H1 (cell line): ENCODE data around the gene CRHR2. TPM values are rescaled to one million over a fixed set of nuclear protein-coding genes. Genes with fewer than 3 reads are reported as not detected.

Source experiments
- CTCF ChIA-PET: fragments of 300-600 bp; sonication (Branson Sonifier 250); formaldehyde crosslinking; loops from one replicate; lab custom pipeline; 2021; ENCODE audit not compliant: partially characterized antibody; lab: Charles Lee
- POLR2A ChIA-PET: fragments of 300-600 bp; sonication (Branson Sonifier 250); formaldehyde crosslinking; loops from one replicate; lab custom pipeline; 2021; ENCODE audit warnings: inconsistent platforms; ENCODE audit not compliant: partially characterized antibody; lab: Charles Lee
- DNase-seq, 2 experiments: peaks; one replicate each; pipeline versions ENCODE4 v3.0.0 to v3.0.0-alpha.2; 2010 to 2022; ENCODE audit warnings: low spot score in 2 of 2, low read depth in 1 of 2, mixed read lengths in 1 of 2
- FAIRE-seq: peaks from 2 replicates; lab custom pipeline; 2011; peaks lifted over from hg19 to GRCh38; lab: Jason Lieb, UNC
- H2AFZ ChIP-seq: 2 replicates; pipeline ENCODE4 v1.8.1; 2012; ENCODE audit warnings: low read length, inconsistent platforms
- H2AK5ac ChIP-seq: 2 replicates; pipeline ENCODE4 v1.6.1; 2013; ENCODE audit warnings: low read depth, low read length
- H2BK120ac ChIP-seq: replicated peaks from 2 replicates; pipeline ENCODE3; 2013; ENCODE audit warnings: low read depth, low read length, inconsistent platforms
- H2BK12ac ChIP-seq: 2 replicates; pipeline ENCODE4 v1.6.1; 2013; ENCODE audit warnings: low read depth, low read length
- H2BK15ac ChIP-seq: 2 replicates; pipeline ENCODE4 v1.6.1; 2013; ENCODE audit warnings: low read length
- H2BK20ac ChIP-seq: 2 replicates; pipeline ENCODE4 v1.6.1; 2013; ENCODE audit warnings: low read length
- H2BK5ac ChIP-seq: 2 replicates; pipeline ENCODE4 v1.6.1; 2013; ENCODE audit warnings: low read depth, low read length
- H3K14ac ChIP-seq: 2 replicates; pipeline ENCODE4 v1.6.1; 2013; ENCODE audit warnings: inconsistent platforms; ENCODE audit not compliant: insufficient read length
- H3K18ac ChIP-seq: 2 replicates; pipeline ENCODE4 v1.6.1; 2013; ENCODE audit warnings: low read length; ENCODE audit errors: extremely low read depth
- H3K23ac ChIP-seq: 2 replicates; pipeline ENCODE4 v1.6.1; 2013; ENCODE audit warnings: inconsistent platforms; ENCODE audit not compliant: insufficient read length
- H3K23me2 ChIP-seq: 2 replicates; pipeline ENCODE4 v1.6.1; 2013; ENCODE audit warnings: low read depth, low read length
- H3K27ac ChIP-seq: 2 replicates; pipeline ENCODE4 v1.6.1; 2011; ENCODE audit warnings: low read depth, low read length, inconsistent platforms
- H3K27me3 ChIP-seq, 4 experiments: replicated peaks in 1 of 4; 1 replicate in 1 of 4; 2 replicates in 3 of 4; pipeline versions ENCODE4 v1.6.1 to v1.8.1; 2011 to 2013; ENCODE audit warnings: low read length in 3 of 4, mild to moderate bottlenecking in 3 of 4, inconsistent platforms in 2 of 4, mixed read lengths in 2 of 4, moderate library complexity in 1 of 4; ENCODE audit not compliant: control insufficient read depth in 3 of 4, insufficient read depth in 3 of 4; ENCODE audit errors: extremely low read depth in 1 of 4
- H3K36me3 ChIP-seq, 4 experiments: 2 replicates each; pipeline versions ENCODE4 v1.6.1 to v1.8.1; 2011 to 2013; ENCODE audit warnings: mild to moderate bottlenecking in 4 of 4, low read length in 3 of 4, moderate library complexity in 2 of 4, control low read depth in 1 of 4, inconsistent platforms in 1 of 4; ENCODE audit not compliant: insufficient read depth in 4 of 4, control insufficient read depth in 2 of 4
- H3K4ac ChIP-seq: replicated peaks from 2 replicates; pipeline ENCODE3; 2013; ENCODE audit warnings: low read length, low read depth, mixed read lengths, inconsistent platforms; ENCODE audit not compliant: insufficient read length
- H3K4me1 ChIP-seq, 4 experiments: replicated peaks in 1 of 4; 1 replicate in 1 of 4; 2 replicates in 3 of 4; pipeline versions ENCODE4 v1.6.1 to v1.8.1; 2011 to 2013; ENCODE audit warnings: low read length in 3 of 4, inconsistent platforms in 2 of 4, mixed read lengths in 1 of 4; ENCODE audit not compliant: insufficient read depth in 4 of 4, control insufficient read depth in 3 of 4
- H3K4me2 ChIP-seq, 2 experiments: 2 replicates each; pipeline versions ENCODE4 v1.6.1 to v1.8.1; 2011 to 2013; ENCODE audit warnings: low read depth in 2 of 2, low read length in 2 of 2, control low read depth in 1 of 2, inconsistent platforms in 1 of 2, mild to moderate bottlenecking in 1 of 2; ENCODE audit not compliant: insufficient read depth in 1 of 2
- H3K4me3 ChIP-seq, 4 experiments: fragments of 200-600, 300-600 bp in 1 of 4; sonication (generic), shearing (Covaris generic), sonication (Bioruptor Twin) in 1 of 4; 2 replicates each; pipeline versions ENCODE4 v1.5.1 to v1.8.1; 2011 to 2016; ENCODE audit warnings: low read length in 4 of 4, low read depth in 3 of 4, control low read depth in 2 of 4, inconsistent platforms in 2 of 4, mild to moderate bottlenecking in 2 of 4, mixed read lengths in 1 of 4, moderate library complexity in 1 of 4; ENCODE audit not compliant: insufficient read depth in 2 of 4; ENCODE audit errors: extremely low read depth in 1 of 4
- H3K56ac ChIP-seq: replicated peaks from 2 replicates; pipeline ENCODE3; 2013; ENCODE audit warnings: low read depth, mild to moderate bottlenecking, mixed read lengths, low read length, inconsistent platforms; ENCODE audit not compliant: insufficient read length
- H3K79me1 ChIP-seq: 2 replicates; pipeline ENCODE4 v1.6.1; 2013; ENCODE audit warnings: low read depth, low read length, control low read depth
- H3K79me2 ChIP-seq, 2 experiments: 2 replicates each; pipeline versions ENCODE4 v1.6.1 to v1.8.1; 2012 to 2013; ENCODE audit warnings: low read length in 2 of 2, mild to moderate bottlenecking in 2 of 2, inconsistent platforms in 1 of 2; ENCODE audit not compliant: insufficient read depth in 2 of 2, control insufficient read depth in 1 of 2
- H3K9ac ChIP-seq, 4 experiments: replicated peaks in 1 of 4; 1 replicate in 1 of 4; 2 replicates in 3 of 4; pipeline versions ENCODE4 v1.6.1 to v1.8.1; 2011 to 2013; ENCODE audit warnings: low read depth in 3 of 4, low read length in 3 of 4, control low read depth in 2 of 4, mild to moderate bottlenecking in 2 of 4, moderate library complexity in 2 of 4, inconsistent platforms in 1 of 4; ENCODE audit errors: extremely low read depth in 1 of 4
- H3K9me3 ChIP-seq, 2 experiments: 2 replicates each; pipeline versions ENCODE4 v1.6.1 to v1.8.1; 2012 to 2013; ENCODE audit warnings: mild to moderate bottlenecking in 2 of 2, moderate library complexity in 2 of 2, control low read depth in 1 of 2, inconsistent platforms in 1 of 2, low read depth in 1 of 2, low read length in 1 of 2, mixed read lengths in 1 of 2; ENCODE audit not compliant: insufficient read depth in 2 of 2
- H4K20me1 ChIP-seq, 2 experiments: replicated peaks in 1 of 2; 2 replicates each; pipeline versions ENCODE3 to v1.8.1; 2011 to 2013; ENCODE audit warnings: inconsistent platforms in 2 of 2, low read length in 2 of 2, mild to moderate bottlenecking in 1 of 2; ENCODE audit not compliant: insufficient read depth in 2 of 2, control insufficient read depth in 1 of 2
- H4K5ac ChIP-seq: 2 replicates; pipeline ENCODE4 v1.6.1; 2013; ENCODE audit warnings: low read length, low read depth, mixed read lengths, inconsistent platforms; ENCODE audit not compliant: insufficient read length
- H4K8ac ChIP-seq: 2 replicates; pipeline ENCODE4 v1.8.0; 2013; ENCODE audit warnings: mild to moderate bottlenecking, moderate library complexity, low read length, inconsistent platforms; ENCODE audit not compliant: insufficient read depth; ENCODE audit errors: extremely low read depth
- H4K91ac ChIP-seq: replicated peaks from 2 replicates; pipeline ENCODE3; 2013; ENCODE audit warnings: low read length, mixed read lengths, inconsistent platforms; ENCODE audit not compliant: insufficient read length
- BACH1 ChIP-seq: IDR thresholded peaks from 2 replicates; pipeline ENCODE4 v1.6.1; 2012; ENCODE audit warnings: low read length, improper control_type of control experiment
- CBX5 ChIP-seq: fragments of 300-800, 300-1000 bp; sonication (generic); IDR thresholded peaks from 2 replicates; pipeline ENCODE4 v1.7.1; 2016; ENCODE audit warnings: antibody characterized with exemption, low read length, low read depth
- MAFK ChIP-seq: IDR thresholded peaks from 2 replicates; pipeline ENCODE4 v1.6.1; 2012; ENCODE audit warnings: low read depth, mild to moderate bottlenecking, improper control_type of control experiment, low read length
- NRF1 ChIP-seq: IDR thresholded peaks from 2 replicates; pipeline ENCODE4 v1.6.1; 2011; ENCODE audit warnings: mild to moderate bottlenecking, low read depth, low read length, improper control_type of control experiment
- WGBS, 2 experiments: shearing (Covaris generic) in 1 of 2; methylation state at CpG; one replicate each; pipeline versions ENCODE4 v1.1.6 to v1.1.7; 2013 to 2015; ENCODE audit warnings: low lambda C conversion rate in 2 of 2, mixed read lengths in 2 of 2, inconsistent platforms in 1 of 2, low coverage in 1 of 2, missing lambda C conversion rate in 1 of 2; ENCODE audit not compliant: insufficient replicate concordance in 2 of 2, insufficient coverage in 1 of 2, insufficient read length in 1 of 2; ENCODE audit errors: extremely low coverage in 1 of 2, missing lambda C conversion rate in 1 of 2; 5-methylcytosine and 5-hydroxymethylcytosine counted together
- polyA plus RNA-seq, 7 experiments: library from polyadenylated mRNA; depleted of rRNA in 3 of 7; stranded (reverse) in 5 of 7; unstranded in 2 of 7; fragments of >200 nt in 5 of 7; fragments of 200-250 nt in 2 of 7; gene quantifications; 1 replicate in 5 of 7; 2 replicates in 1 of 7; 4 replicates in 1 of 7; pipeline versions ENCODE4 v1.2.1 to v1.2.3, GENCODE V29; 2011 to 2013; ENCODE audit warnings: missing spikeins in 2 of 7, mixed read lengths in 2 of 7
- total RNA-seq: library from RNA; stranded (reverse); fragmentation: NEBNext Ultra II Directional; extraction: Animal tissue kit (Norgen Biotek cat#: 25700); gene quantifications from 2 replicates; pipeline ENCODE4 v1.2.1, GENCODE V29; 2021

CRHR2 gene
- total and polyA plus RNA-seq, 2 of the 8 experiments (the other 6 are each of a cell fraction or from before 2014, with no cell fraction given), result 0.37 to 1.3 TPM

GRCh38 chr7:30613366-30614325 is 68.6 kb downstream of the CRHR2 start:
- 91% methylated on average over 4 of the region's 4 CpGs; no CpG with 5 or more reads in 1 of the 2 experiments for WGBS, 2 experiments
- no peak for DNase-seq
- no peak overlapping the region for H3K9ac ChIP-seq
- H3K23me2 ChIP-seq, result no peaks in the 10 kb centered on the region
- no peak overlapping the region for H2BK5ac ChIP-seq
- H3K9me3 ChIP-seq, result no peaks in the 10 kb centered on the region
- no peak overlapping the region for H4K8ac ChIP-seq
- peaks cover 0 to 49% of the 10 kb centered on the region in 2 experiments; a peak in 2 of 4 replicates for H3K79me2 ChIP-seq
- H2BK15ac ChIP-seq, result no peak overlapping the region
- TF ChIP-seq BACH1 (no peak), NRF1 (no peak), CBX5 (no peak), MAFK (peak; percentile 69; the same call in 1 of the 2 replicates)
- no peaks in the 10 kb centered on the region for H3K79me1 ChIP-seq
- no peak overlapping the region for H3K4me3 ChIP-seq
- no peak overlapping the region for H4K91ac ChIP-seq
- H3K56ac ChIP-seq, result no peak overlapping the region
- H2AFZ ChIP-seq, result no peak overlapping the region
- no peak overlapping the region for H3K4me2 ChIP-seq
- no peak overlapping the region for H3K18ac ChIP-seq
- no peak overlapping the region for H2BK12ac ChIP-seq
- FAIRE-seq, result no peak
- no peak overlapping the region for H2BK20ac ChIP-seq
- H2BK120ac ChIP-seq, result no peak overlapping the region
- POLR2A ChIA-PET, result interaction anchor here (1.8 to 11.3 kb wide), 7 partner anchors 8 to 21 kb away, joined by 7 to 323 read pairs (median 20); partner anchors contain the start of gene GARS1
- H3K14ac ChIP-seq, result no peak overlapping the region
- CTCF ChIA-PET, result interaction anchor here (1.6 to 1.8 kb wide), 2 partner anchors 14 to 126 kb away, joined by 3 to 9 read pairs; no protein-coding TSS in a partner anchor
- H3K27me3 ChIP-seq, result no peaks in the 10 kb centered on the region
- H3K4ac ChIP-seq, result no peak overlapping the region
- no peak overlapping the region for H2AK5ac ChIP-seq
- no peak overlapping the region for H3K27ac ChIP-seq
- H4K5ac ChIP-seq, result no peak overlapping the region
- no peaks in the 10 kb centered on the region for H3K4me1 ChIP-seq
- peaks cover 6 to 10% of the 10 kb centered on the region in 2 experiments for H4K20me1 ChIP-seq
- peaks cover 41 to 98% (median 71%) of the 10 kb centered on the region in 4 experiments for H3K36me3 ChIP-seq
- H3K23ac ChIP-seq, result no peak overlapping the region
